ENCODE measurements around the gene TMEM184A.

The TMEM184A gene

DNA sequence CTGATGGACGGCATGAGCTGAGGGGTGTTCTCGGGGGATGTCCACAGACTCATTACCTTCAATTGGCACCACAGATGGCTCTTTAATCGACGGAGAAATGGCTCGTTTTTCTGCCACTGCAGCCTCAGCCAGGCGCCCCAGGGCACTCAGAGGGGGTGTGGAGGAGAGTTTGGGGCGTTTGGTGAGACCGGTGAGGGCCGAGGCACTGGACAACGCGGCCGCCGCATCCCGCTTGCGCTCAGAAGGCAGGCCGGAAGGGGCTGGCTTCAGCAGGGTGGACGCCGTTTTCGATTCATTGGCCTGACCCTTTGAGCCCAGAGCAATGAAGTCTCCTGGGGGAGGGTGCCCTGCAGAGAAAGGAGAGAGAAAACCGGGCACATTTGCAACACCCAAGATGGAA lies 53.2 kb downstream of the TMEM184A start:
- ChIA-PET CTCF (interaction anchor here (0.7 to 3.2 kb wide), 2 partner anchors 12 to 28 kb away, joined by 4 to 13 read pairs; no protein-coding TSS in a partner anchor), POLR2A (no interaction called here)
- peak overlapping the region; percentile 91 for H3K4me3 ChIP-seq (ENCODE audit: low read depth, low read length)
- TF ChIP-seq, protein P1, sequence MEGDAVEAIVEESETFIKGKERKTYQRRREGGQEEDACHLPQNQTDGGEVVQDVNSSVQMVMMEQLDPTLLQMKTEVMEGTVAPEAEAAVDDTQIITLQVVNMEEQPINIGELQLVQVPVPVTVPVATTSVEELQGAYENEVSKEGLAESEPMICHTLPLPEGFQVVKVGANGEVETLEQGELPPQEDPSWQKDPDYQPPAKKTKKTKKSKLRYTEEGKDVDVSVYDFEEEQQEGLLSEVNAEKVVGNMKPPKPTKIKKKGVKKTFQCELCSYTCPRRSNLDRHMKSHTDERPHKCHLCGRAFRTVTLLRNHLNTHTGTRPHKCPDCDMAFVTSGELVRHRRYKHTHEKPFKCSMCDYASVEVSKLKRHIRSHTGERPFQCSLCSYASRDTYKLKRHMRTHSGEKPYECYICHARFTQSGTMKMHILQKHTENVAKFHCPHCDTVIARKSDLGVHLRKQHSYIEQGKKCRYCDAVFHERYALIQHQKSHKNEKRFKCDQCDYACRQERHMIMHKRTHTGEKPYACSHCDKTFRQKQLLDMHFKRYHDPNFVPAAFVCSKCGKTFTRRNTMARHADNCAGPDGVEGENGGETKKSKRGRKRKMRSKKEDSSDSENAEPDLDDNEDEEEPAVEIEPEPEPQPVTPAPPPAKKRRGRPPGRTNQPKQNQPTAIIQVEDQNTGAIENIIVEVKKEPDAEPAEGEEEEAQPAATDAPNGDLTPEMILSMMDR (IDR thresholded peaks at IDR 0.05; ENCODE audit: insufficient read depth, low read length, missing control alignments), result no peak
- no peak for DNase-seq (ENCODE audit: low read depth, low spot score)

DNA sequence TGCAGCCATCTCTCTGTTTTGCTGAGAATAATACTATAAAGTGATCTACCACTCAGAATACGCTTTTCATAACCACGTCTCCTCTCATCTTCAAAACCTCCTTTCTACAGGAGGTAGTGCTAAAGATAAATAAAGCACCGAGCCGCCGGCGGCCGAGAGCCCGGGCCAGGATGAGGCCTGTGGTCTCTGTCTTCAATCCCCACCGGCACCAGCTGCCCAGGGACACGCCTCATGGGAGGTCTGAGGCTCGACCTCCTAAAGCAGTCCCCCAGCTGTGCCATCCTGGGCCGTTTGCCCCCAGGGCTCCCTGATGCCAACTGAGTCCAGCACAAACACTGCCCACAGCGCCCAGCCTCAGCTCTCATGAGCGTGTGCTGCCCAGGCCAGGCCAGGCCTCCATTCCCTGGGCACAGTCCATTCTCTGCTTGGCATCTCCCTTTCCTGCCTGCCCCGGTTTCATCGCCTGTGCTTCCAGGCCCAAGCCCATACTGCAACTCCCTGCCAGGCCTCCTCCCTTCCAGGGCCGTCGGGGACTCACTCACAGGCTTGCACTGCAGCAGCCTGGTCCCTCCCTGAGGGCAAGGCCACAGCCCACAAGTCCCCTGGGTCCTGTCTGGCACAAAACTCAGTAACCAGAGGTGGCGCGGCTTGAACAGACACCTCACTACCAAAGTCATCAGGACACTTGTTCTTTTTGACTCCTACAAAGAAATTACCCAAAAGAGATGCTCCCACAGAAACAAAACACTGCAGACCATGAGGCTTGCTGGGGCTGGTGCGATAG lies 54.3 kb downstream of the TMEM184A start:
- TF ChIP-seq, protein P1 (IDR thresholded peaks at IDR 0.05; ENCODE audit: insufficient read depth, low read length, missing control alignments), result no peak
- ChIA-PET CTCF (no interaction called here), POLR2A (no interaction called here)
- DNase-seq (ENCODE audit: low read depth, low spot score), result no peak
- H3K4me3 ChIP-seq (ENCODE audit: low read depth, low read length), result no peak overlapping the region

DNA sequence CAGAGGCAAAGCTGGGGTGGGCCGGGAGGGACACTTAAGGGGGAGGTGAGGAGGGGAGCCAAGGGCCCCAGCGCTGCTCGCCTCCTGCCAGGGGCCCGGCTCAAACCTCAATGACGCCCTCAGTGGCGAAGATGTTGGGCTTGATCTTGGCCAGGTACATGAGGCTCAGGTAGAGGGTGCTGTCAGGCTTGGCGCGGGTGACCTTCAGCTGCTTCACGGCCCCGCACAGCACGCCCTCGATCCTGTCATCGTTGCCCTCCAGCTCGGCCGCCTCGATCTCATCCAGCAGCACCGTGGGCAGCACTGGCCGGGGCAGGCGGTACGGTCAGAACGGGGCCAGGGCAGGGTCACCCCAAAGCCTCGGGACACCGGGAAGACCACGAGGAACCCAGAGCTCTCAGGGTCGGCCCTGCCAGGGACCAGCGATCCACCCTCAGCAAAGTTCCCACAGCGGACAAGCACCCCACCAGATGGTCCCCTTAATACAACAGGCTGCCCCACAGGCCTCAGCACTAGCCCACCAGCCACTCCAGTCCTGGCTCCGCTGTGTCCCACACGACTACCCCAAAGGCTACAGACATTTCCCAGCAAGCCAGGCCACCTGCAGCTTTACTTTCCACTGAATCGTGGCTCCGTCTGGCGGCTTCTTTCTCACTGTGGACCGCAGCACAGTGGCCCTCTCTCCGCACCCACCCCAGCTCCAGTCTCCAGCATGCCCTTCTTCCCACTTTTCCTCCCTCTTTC lies 55.8 kb downstream of the TMEM184A start:
- TF ChIP-seq, protein P1 (IDR thresholded peaks at IDR 0.05; ENCODE audit: insufficient read depth, low read length, missing control alignments), result no peak
- ChIA-PET CTCF (no interaction called here), POLR2A (no interaction called here)
- no peak overlapping the region for H3K4me3 ChIP-seq (ENCODE audit: low read depth, low read length)
- no peak for DNase-seq (ENCODE audit: low read depth, low spot score)

DNA sequence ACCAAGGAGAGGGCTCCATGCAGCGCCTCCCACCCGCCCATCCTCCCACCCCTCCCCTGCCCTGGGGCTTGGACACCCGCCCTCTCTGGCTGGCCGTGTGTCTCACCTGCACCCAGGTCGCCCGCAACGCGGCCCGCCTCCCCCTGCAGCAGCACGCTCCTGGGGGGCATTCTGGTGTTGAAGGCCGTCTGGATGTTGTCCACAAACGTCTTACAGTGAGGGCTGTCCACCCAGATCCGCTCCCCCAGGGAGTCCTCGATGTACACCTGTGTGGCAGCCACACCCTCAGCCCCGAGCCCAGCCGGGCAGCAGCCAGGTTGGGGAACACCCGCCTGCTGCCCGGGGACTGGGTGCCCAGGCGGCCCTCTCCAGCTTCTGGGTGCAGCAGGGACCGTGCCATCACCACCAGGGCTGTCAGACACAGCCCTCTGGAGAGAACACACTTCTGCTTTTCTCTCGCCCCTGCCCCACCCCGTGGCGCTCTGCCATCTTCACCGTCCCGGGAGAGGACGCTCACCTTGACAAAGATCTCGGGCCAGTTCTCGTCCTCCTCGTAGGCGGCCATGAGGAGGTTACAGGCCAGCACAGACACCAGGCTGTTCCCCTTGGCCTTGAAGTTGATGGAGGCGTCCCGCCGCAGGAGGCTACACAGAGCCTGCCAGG lies 56.5 kb downstream of the TMEM184A start:
- TF ChIP-seq, protein P1 (IDR thresholded peaks at IDR 0.05; ENCODE audit: insufficient read depth, low read length, missing control alignments), result no peak
- no peak for DNase-seq (ENCODE audit: low read depth, low spot score)
- POLR2A ChIA-PET, result no interaction called here
- H3K4me3 ChIP-seq (ENCODE audit: low read depth, low read length), result no peak overlapping the region
- CTCF ChIA-PET, result no interaction called here

DNA sequence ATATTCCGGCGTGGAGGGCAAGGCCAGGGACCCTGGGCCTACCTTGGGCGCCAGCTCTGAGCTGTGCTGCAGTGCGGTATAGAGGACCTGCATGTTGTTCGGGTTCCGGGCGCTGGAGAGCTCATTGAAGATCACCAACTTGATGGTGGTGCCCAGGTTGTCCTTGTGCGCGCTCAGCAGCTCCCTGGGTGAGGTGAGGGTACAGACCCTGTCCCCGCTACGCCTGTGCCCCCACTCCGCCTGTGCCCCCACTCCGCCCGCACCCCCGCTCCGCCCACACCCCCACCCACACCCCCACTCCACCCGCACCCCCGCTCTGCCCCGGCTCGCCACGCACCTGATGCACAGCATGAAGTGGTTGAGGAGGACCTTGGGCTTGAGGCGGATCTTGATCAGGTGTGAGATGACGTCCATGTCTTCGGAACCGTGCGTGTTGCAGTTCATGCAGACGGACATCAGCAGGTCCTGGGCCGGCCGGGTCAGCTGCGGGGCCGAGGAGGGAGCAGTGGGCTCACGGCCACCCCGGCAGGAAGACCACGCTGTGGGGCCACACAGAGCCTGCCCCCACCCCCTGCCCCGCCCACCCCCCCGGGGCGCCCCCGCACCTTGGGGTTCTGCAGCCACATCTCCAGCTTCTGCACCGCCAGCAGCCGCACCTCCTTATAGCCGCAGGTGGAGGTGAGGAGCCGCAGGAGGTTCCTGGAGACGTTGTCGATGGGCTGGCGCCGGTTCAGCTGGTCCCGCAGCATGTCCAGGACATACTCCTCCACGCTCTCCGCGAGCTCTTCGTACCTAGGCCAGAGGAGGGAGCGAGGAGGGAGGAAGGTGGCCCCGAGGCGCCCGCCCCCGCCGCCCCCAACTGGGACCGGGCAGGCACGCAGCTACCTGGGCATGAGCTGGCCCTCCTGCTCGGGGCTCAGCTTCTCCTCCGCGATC lies 57.4 kb downstream of the TMEM184A start:
- no peak overlapping the region for H3K4me3 ChIP-seq (ENCODE audit: low read depth, low read length)
- DNase-seq (ENCODE audit: low read depth, low spot score), result no peak
- CTCF ChIA-PET, result interaction anchor here (0.6 to 1.4 kb wide), 2 partner anchors 11 to 24 kb away, joined by 4 to 7 read pairs; no protein-coding TSS in a partner anchor
- POLR2A ChIA-PET, result no interaction called here
- TF ChIP-seq, protein P1 (IDR thresholded peaks at IDR 0.05; ENCODE audit: insufficient read depth, low read length, missing control alignments), result no peak

All from AG04449 (cell line).